ENCODE results near the gene IER2.

Gene IER2

GRCh38 chr19:13150187-13150930 lies at the start of gene IER2, which contains the start of gene STX10:
TSS of gene IER2 (plus strand) at chr19:13150411. CDS start at chr19:13153187, 2,776 bp downstream.
TSS of gene STX10 (minus strand) at chr19:13150375. CDS start at chr19:13150173, 202 bp downstream.
- DNase-seq, result peak; percentile 89

GRCh38 chr19:13100841-13101589 lies 49.2 kb upstream of the IER2 start:
- no peak for DNase-seq

GRCh38 chr19:13101590-13102415 lies 48.4 kb upstream of the IER2 start:
- DNase-seq, result no peak

- no peak for DNase-seq
These were observed 47.9 kb upstream of the IER2 start for GRCh38 chr19:13102416-13102665.

- no peak for DNase-seq
These were observed 47.3 kb upstream of the IER2 start, which contains the start of gene LYL1 for GRCh38 chr19:13102666-13103580. TSS of gene LYL1 (minus strand) at chr19:13102858. CDS start at chr19:13101171, 1,687 bp downstream.

- no peak for DNase-seq
These were observed 46.4 kb upstream of the IER2 start for GRCh38 chr19:13103581-13104359.

GRCh38 chr19:13104360-13104847 lies 45.8 kb upstream of the IER2 start:
- no peak for DNase-seq

GRCh38 chr19:13104848-13105711 lies 45.1 kb upstream of the IER2 start:
- no peak for DNase-seq

- no peak for DNase-seq
These were observed 40.7 kb upstream of the IER2 start for GRCh38 chr19:13109361-13110098.

GRCh38 chr19:13110099-13110610 lies 40.1 kb upstream of the IER2 start:
- no peak for DNase-seq

- no peak for DNase-seq
These were observed 37.7 kb upstream of the IER2 start for GRCh38 chr19:13112555-13112954.

GRCh38 chr19:13115936-13116281 lies 34.3 kb upstream of the IER2 start:
- DNase-seq, result no peak

- peak; percentile 93 for DNase-seq
These were observed 33.7 kb upstream of the IER2 start, which contains the start of gene TRMT1 for GRCh38 chr19:13116282-13117175. TSS of gene TRMT1 (minus strand) at chr19:13116740. CDS start at chr19:13116399, 341 bp downstream.

GRCh38 chr19:13117176-13117771 lies 32.9 kb upstream of the IER2 start:
- DNase-seq, result peak; percentile 41

GRCh38 chr19:13117772-13118423 lies 32.3 kb upstream of the IER2 start, which contains the start of gene NACC1:
TSS of gene NACC1 (plus strand) at chr19:13118264. CDS start at chr19:13135208, 16,944 bp downstream.
- peak; percentile 93 for DNase-seq

GRCh38 chr19:13118424-13119193 lies 31.6 kb upstream of the IER2 start:
- peak; percentile 58 for DNase-seq
